UCSD-AML1 (cell line): Measurements from ENCODE around the gene SYCE1L.
A peak's percentile ranks its signal among the peaks of the same experiment; 100 is the strongest.
"Not testable (repeated sequence)": the region's sequence is repeated elsewhere in the genome, so short reads cannot be mapped to it uniquely, and the experiment has no call there.

Source experiments
- DNase-seq: peaks from one replicate; lab custom pipeline; 2025; ENCODE audit not compliant: unreplicated experiment; lab: John Stamatoyannopoulos, UW

Gene SYCE1L

GRCh38 chr16:77199211-77199610 lies at the start of gene SYCE1L:
Gene SYCE1L, plus strand, starts transcription at chr16:77199408. Its CDS starts 44 bp downstream, at chr16:77199452.
- DNase-seq = no peak

- no peak for DNase-seq
Measured at GRCh38 chr16:77157346-77158058, 41.7 kb upstream of the SYCE1L start.

GRCh38 chr16:77158293-77158692 lies 40.9 kb upstream of the SYCE1L start:
- DNase-seq = no peak

GRCh38 chr16:77165006-77165405 lies 34.2 kb upstream of the SYCE1L start:
- DNase-seq = no peak

- DNase-seq = not testable (repeated sequence)
Measured at GRCh38 chr16:77165536-77166236, 33.5 kb upstream of the SYCE1L start.

- no peak for DNase-seq
Measured at GRCh38 chr16:77166726-77167125, 32.5 kb upstream of the SYCE1L start.

GRCh38 chr16:77168901-77169300 lies 30.3 kb upstream of the SYCE1L start:
- no peak for DNase-seq

GRCh38 chr16:77169650-77170236 lies 29.5 kb upstream of the SYCE1L start:
- peak; percentile 13 for DNase-seq

GRCh38 chr16:77170805-77171204 lies 28.4 kb upstream of the SYCE1L start:
- DNase-seq = no peak

GRCh38 chr16:77171745-77172635 lies 27.2 kb upstream of the SYCE1L start:
- no peak for DNase-seq

GRCh38 chr16:77172951-77173350 lies 26.3 kb upstream of the SYCE1L start:
- DNase-seq = no peak

GRCh38 chr16:77183137-77183536 lies 16.1 kb upstream of the SYCE1L start:
- DNase-seq = no peak

GRCh38 chr16:77186298-77186697 lies 12.9 kb upstream of the SYCE1L start:
- not testable (repeated sequence) for DNase-seq

- no peak for DNase-seq
Measured at GRCh38 chr16:77190190-77190477, 9.1 kb upstream of the SYCE1L start.

GRCh38 chr16:77190478-77191258 lies 8.5 kb upstream of the SYCE1L start, which contains the start of gene MON1B:
Gene MON1B, plus strand, starts transcription at chr16:77191190. Its CDS starts 296 bp downstream, at chr16:77191486.
- peak; percentile 95 for DNase-seq

GRCh38 chr16:77191259-77191969 lies 7.8 kb upstream of the SYCE1L start:
- peak; percentile 52 for DNase-seq

- no peak for DNase-seq
Measured at GRCh38 chr16:77193377-77193776, 5.8 kb upstream of the SYCE1L start.

GRCh38 chr16:77194295-77195231 lies 4.6 kb upstream of the SYCE1L start:
- no peak for DNase-seq

- DNase-seq = no peak
Measured at GRCh38 chr16:77195411-77195810, 3.8 kb upstream of the SYCE1L start.
